Measurements from ENCODE around the gene NEK8.

The NEK8 gene

GRCh38 chr17:28728364-28729200, at the start of gene NEK8:
TSS of gene NEK8 (plus strand) at chr17:28728788. CDS start at chr17:28728814, 26 bp downstream.
- peak within 1 kb of the TSS; percentile 93 for H3K4me3 ChIP-seq (ENCODE audit: low read length)
- peak within 1 kb of the TSS; percentile 95 for H2AFZ ChIP-seq (ENCODE audit: low read depth, low read length)
- H3K36me3 ChIP-seq (ENCODE audit: insufficient read depth, low read length), result peaks cover 10% of the 10 kb centered on the region
- no peaks in the 10 kb centered on the region for H3K27me3 ChIP-seq (ENCODE audit: insufficient read depth, low read length)
- H3K9me3 ChIP-seq (ENCODE audit: low read length), result no peaks in the 10 kb centered on the region
- H3K4me1 ChIP-seq (ENCODE audit: insufficient read depth, low read length), result peaks cover 32% of the 10 kb centered on the region

- no peaks in the 10 kb centered on the region for H3K4me1 ChIP-seq (ENCODE audit: insufficient read depth, low read length)
- no peak overlapping the region for H2AFZ ChIP-seq (ENCODE audit: low read depth, low read length)
- no peaks in the 10 kb centered on the region for H3K9me3 ChIP-seq (ENCODE audit: low read length)
- no peak overlapping the region for H3K4me3 ChIP-seq (ENCODE audit: low read length)
- H3K27me3 ChIP-seq (ENCODE audit: insufficient read depth, low read length), result no peaks in the 10 kb centered on the region
- peaks cover 84% of the 10 kb centered on the region for H3K36me3 ChIP-seq (ENCODE audit: insufficient read depth, low read length)
Observed at GRCh38 chr17:28682655-28683054, 45.9 kb upstream of the NEK8 start.

- Histone ChIP-seq H3K4me3 (ENCODE audit: low read length) (no peak overlapping the region), H3K9me3 (ENCODE audit: low read length) (no peaks in the 10 kb centered on the region), H3K36me3 (ENCODE audit: insufficient read depth, low read length) (peaks cover 89% of the 10 kb centered on the region), H2AFZ (ENCODE audit: low read depth, low read length) (no peak overlapping the region), H3K27me3 (ENCODE audit: insufficient read depth, low read length) (no peaks in the 10 kb centered on the region), H3K4me1 (ENCODE audit: insufficient read depth, low read length) (no peaks in the 10 kb centered on the region)
Observed at GRCh38 chr17:28684963-28685362, 43.6 kb upstream of the NEK8 start.

DNA sequence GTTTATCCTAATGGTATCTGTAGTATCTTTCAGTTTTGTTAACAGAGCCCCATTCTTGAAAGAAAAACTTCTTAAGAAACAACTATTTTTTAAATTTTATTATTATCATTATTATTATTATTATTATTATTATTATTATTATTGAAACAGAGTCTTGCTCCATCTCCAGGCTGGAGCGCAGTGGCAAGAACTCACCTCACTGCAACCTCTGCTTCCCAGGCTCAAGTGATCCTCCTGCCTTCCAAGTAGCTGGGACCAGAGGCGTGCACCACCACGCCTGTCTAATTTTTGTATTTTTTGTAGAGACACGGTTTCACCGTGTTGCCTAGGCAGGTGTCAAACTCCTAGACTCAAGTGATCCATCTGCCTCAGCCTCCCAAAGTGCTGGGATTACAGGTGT, 43.2 kb upstream of the NEK8 start:
- H3K4me1 ChIP-seq (ENCODE audit: insufficient read depth, low read length), result no peaks in the 10 kb centered on the region
- peaks cover 93% of the 10 kb centered on the region for H3K36me3 ChIP-seq (ENCODE audit: insufficient read depth, low read length)
- H3K27me3 ChIP-seq (ENCODE audit: insufficient read depth, low read length), result no peaks in the 10 kb centered on the region

DNA sequence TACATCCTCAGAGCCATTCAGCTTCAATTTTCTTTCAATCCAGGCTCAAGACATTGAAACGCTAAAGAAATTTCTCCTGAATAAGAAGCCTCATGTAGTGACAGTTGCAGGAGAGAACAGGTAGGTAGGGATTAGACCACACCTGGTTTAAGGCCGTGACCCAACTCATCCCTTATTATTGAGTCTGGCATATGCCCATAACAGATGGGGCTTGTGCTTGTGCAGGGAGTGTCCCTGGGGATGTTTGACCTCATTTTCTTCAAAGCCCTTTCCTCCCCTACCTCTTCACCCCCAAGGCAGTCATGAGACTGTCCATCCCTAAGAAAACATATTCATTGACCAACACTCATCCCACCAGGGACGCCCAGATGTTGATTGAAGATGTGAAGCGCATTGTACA, 42.3 kb upstream of the NEK8 start:
- Histone ChIP-seq H3K36me3 (ENCODE audit: insufficient read depth, low read length) (peaks cover 94% of the 10 kb centered on the region), H2AFZ (ENCODE audit: low read depth, low read length) (no peak overlapping the region), H3K9me3 (ENCODE audit: low read length) (no peaks in the 10 kb centered on the region), H3K27me3 (ENCODE audit: insufficient read depth, low read length) (no peaks in the 10 kb centered on the region), H3K4me3 (ENCODE audit: low read length) (no peak overlapping the region), H3K4me1 (ENCODE audit: insufficient read depth, low read length) (no peaks in the 10 kb centered on the region)

More for the DNA sequence above, 43.2 kb upstream of the NEK8 start:
- Histone ChIP-seq H2AFZ (ENCODE audit: low read depth, low read length) (no peak overlapping the region), H3K9me3 (ENCODE audit: low read length) (no peaks in the 10 kb centered on the region), H3K4me3 (ENCODE audit: low read length) (no peak overlapping the region)

DNA sequence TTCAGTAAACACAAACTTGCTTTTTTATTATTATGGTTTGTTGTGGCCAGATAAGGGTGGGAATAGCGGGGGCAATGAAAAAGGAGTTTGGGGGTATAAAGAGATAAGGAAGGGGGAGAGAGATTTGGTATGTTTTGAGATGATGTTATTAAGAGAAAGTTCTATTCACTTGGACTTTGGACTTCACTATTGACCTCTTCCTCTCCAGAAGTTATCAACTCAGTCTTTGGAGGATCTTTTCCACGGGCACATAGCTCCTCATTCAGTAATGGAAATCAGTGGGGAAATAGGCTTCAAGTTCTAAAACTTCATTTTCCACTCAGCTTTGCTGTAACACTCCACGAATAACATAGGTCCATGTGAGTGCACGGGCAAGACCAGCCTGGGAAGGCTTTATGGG, 40.1 kb upstream of the NEK8 start:
- Histone ChIP-seq H3K27me3 (ENCODE audit: insufficient read depth, low read length) (no peaks in the 10 kb centered on the region), H3K9me3 (ENCODE audit: low read length) (no peaks in the 10 kb centered on the region), H2AFZ (ENCODE audit: low read depth, low read length) (no peak overlapping the region), H3K4me1 (ENCODE audit: insufficient read depth, low read length) (no peaks in the 10 kb centered on the region), H3K4me3 (ENCODE audit: low read length) (no peak overlapping the region), H3K36me3 (ENCODE audit: insufficient read depth, low read length) (peaks cover 83% of the 10 kb centered on the region)

GRCh38 chr17:28689011-28689410, 39.6 kb upstream of the NEK8 start:
- H3K27me3 ChIP-seq (ENCODE audit: insufficient read depth, low read length), result no peaks in the 10 kb centered on the region
- H3K36me3 ChIP-seq (ENCODE audit: insufficient read depth, low read length), result peaks cover 86% of the 10 kb centered on the region
- no peaks in the 10 kb centered on the region for H3K4me1 ChIP-seq (ENCODE audit: insufficient read depth, low read length)
- no peaks in the 10 kb centered on the region for H3K9me3 ChIP-seq (ENCODE audit: low read length)
- H2AFZ ChIP-seq (ENCODE audit: low read depth, low read length), result no peak overlapping the region
- H3K4me3 ChIP-seq (ENCODE audit: low read length), result no peak overlapping the region

DNA sequence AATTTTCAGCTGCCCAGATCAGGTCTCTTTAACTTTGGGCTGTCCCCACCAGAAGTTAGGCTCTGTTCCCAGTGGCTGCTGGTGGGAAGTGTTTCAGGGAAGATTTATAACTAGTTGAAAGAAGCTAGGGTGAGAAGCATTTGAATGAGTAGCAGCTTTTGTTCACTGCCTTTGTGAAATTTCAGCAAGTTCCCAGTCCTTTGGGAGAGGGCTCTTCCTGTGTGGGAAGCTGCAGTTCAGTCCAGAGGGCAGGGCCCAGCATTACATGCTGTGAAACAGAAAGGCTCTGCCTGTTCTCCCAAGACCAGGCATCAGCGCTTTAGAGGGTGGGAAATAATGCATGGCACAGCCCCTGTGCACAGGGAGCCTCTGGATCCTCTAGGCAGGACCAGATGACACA, 34.7 kb upstream of the NEK8 start:
- H2AFZ ChIP-seq (ENCODE audit: low read depth, low read length), result no peak overlapping the region
- no peaks in the 10 kb centered on the region for H3K9me3 ChIP-seq (ENCODE audit: low read length)
- H3K27me3 ChIP-seq (ENCODE audit: insufficient read depth, low read length), result no peaks in the 10 kb centered on the region
- H3K4me3 ChIP-seq (ENCODE audit: low read length), result no peak overlapping the region
- H3K4me1 ChIP-seq (ENCODE audit: insufficient read depth, low read length), result no peaks in the 10 kb centered on the region
- H3K36me3 ChIP-seq (ENCODE audit: insufficient read depth, low read length), result peaks cover 86% of the 10 kb centered on the region

- peaks cover 99% of the 10 kb centered on the region for H3K36me3 ChIP-seq (ENCODE audit: insufficient read depth, low read length)
Observed at GRCh38 chr17:28698253-28698941, 30.2 kb upstream of the NEK8 start.

GRCh38 chr17:28700278-28700677, 28.3 kb upstream of the NEK8 start:
- H3K9me3 ChIP-seq (ENCODE audit: low read length), result no peaks in the 10 kb centered on the region
- H3K4me3 ChIP-seq (ENCODE audit: low read length), result no peak overlapping the region
- H3K4me1 ChIP-seq (ENCODE audit: insufficient read depth, low read length), result peaks cover 19% of the 10 kb centered on the region
- no peaks in the 10 kb centered on the region for H3K27me3 ChIP-seq (ENCODE audit: insufficient read depth, low read length)
- H3K36me3 ChIP-seq (ENCODE audit: insufficient read depth, low read length), result peaks cover 87% of the 10 kb centered on the region
- H2AFZ ChIP-seq (ENCODE audit: low read depth, low read length), result no peak overlapping the region

More at GRCh38 chr17:28698253-28698941, 30.2 kb upstream of the NEK8 start:
- H3K9me3 ChIP-seq (ENCODE audit: low read length), result no peaks in the 10 kb centered on the region
- no peak overlapping the region for H2AFZ ChIP-seq (ENCODE audit: low read depth, low read length)
- H3K4me3 ChIP-seq (ENCODE audit: low read length), result no peak overlapping the region
- no peaks in the 10 kb centered on the region for H3K27me3 ChIP-seq (ENCODE audit: insufficient read depth, low read length)
- peaks cover 19% of the 10 kb centered on the region for H3K4me1 ChIP-seq (ENCODE audit: insufficient read depth, low read length)

GRCh38 chr17:28700830-28701492, 27.6 kb upstream of the NEK8 start:
- peaks cover 81% of the 10 kb centered on the region for H3K36me3 ChIP-seq (ENCODE audit: insufficient read depth, low read length)
- no peaks in the 10 kb centered on the region for H3K9me3 ChIP-seq (ENCODE audit: low read length)
- H2AFZ ChIP-seq (ENCODE audit: low read depth, low read length), result no peak overlapping the region
- no peak overlapping the region for H3K4me3 ChIP-seq (ENCODE audit: low read length)
- peaks cover 19% of the 10 kb centered on the region for H3K4me1 ChIP-seq (ENCODE audit: insufficient read depth, low read length)
- H3K27me3 ChIP-seq (ENCODE audit: insufficient read depth, low read length), result no peaks in the 10 kb centered on the region

DNA sequence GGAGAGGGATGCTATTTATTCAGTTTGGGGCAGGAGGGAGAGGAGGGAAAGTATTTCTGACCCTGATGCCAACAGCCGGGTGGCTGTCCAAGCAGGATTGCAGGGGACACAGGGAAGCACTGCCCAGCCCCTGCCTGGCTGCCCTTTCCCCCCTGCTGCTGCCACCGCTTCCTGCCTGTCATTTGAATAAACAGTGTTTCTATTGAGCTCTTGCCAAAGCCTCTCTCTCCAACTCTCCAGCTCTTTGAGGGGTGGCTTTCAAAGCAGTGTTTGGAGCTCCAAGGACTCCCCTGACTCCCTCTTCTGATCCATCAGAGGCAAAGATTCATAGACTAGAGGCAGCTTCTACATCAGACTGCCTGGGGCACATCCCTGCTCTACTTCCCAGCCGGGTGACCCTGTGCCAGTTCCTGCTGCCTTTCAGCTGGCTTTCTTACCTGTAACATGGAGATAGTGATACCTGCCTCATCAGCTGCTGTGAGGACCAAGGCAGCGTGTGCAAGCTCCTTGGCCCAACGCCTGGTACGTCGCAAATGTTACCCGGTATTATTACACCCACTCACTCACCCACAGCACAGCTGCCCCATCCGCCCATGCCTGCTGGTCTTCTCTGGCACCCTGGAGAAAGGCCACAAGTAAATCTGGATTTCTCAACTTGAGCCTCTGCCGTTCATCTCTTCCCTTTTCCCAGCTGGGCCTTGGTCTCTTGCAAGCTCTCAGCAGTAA, 26.4 kb upstream of the NEK8 start:
- Histone ChIP-seq H3K4me1 (ENCODE audit: insufficient read depth, low read length) (peaks cover 19% of the 10 kb centered on the region), H2AFZ (ENCODE audit: low read depth, low read length) (no peak overlapping the region), H3K9me3 (ENCODE audit: low read length) (no peaks in the 10 kb centered on the region), H3K27me3 (ENCODE audit: insufficient read depth, low read length) (no peaks in the 10 kb centered on the region), H3K36me3 (ENCODE audit: insufficient read depth, low read length) (peaks cover 69% of the 10 kb centered on the region), H3K4me3 (ENCODE audit: low read length) (no peak overlapping the region)

Measured in neuron (in vitro differentiated cells).